ENCODE measurements around the gene TESPA1. TPM values are rescaled to one million over a fixed set of nuclear protein-coding genes. Genes with fewer than 3 reads are reported as not detected.

The TESPA1 gene
- polyA plus RNA-seq, 1 donor (not counting 4 experiments of a cell fraction or from before 2014, with no cell fraction given) = not detected

GRCh38 chr12:54941659-54942058, 42.9 kb downstream of the TESPA1 start:
- H2AFZ ChIP-seq (ENCODE audit: control insufficient read depth, low read length) = no peak overlapping the region
- TF ChIP-seq CTCF (optimal IDR thresholded peaks at IDR 0.05 in 1 of 3, IDR thresholded peaks at IDR 0.05 in 1 of 3, conservative IDR thresholded peaks at IDR 0.05 in 1 of 3; ENCODE audit: extremely low read depth in 1 of 3, insufficient read depth in 2 of 3, low read length in 3 of 3) = no peak
- TF ChIP-seq EZH2 (IDR thresholded peaks at IDR 0.05; ENCODE audit: low read length) = no peak
- H3K36me3 ChIP-seq (ENCODE audit: control insufficient read depth in 2 of 2, extremely low read depth in 1 of 2, insufficient read depth in 2 of 2, low read length in 2 of 2) = no peaks in the 10 kb centered on the region
- no peak for FAIRE-seq
- DNase-seq (ENCODE audit: low read depth, low spot score) = no peak
- H3K27me3 ChIP-seq (ENCODE audit: control insufficient read depth, extremely low read depth, insufficient read depth, low read length) = no peaks in the 10 kb centered on the region
- H3K4me3 ChIP-seq (ENCODE audit: control insufficient read depth in 2 of 3, extremely low read depth in 1 of 3, insufficient read depth in 2 of 3, low read depth in 1 of 3, low read length in 3 of 3) = no peak overlapping the region
- no peaks in the 10 kb centered on the region for H3K9me1 ChIP-seq (ENCODE audit: control insufficient read depth, extremely low read depth, insufficient read depth, low read length)
- H3K4me2 ChIP-seq (ENCODE audit: control insufficient read depth, extremely low read depth, insufficient read depth, low read depth, low read length) = no peak overlapping the region
- H3K9me3 ChIP-seq (ENCODE audit: control insufficient read depth, low read depth, low read length) = no peaks in the 10 kb centered on the region
- H3K79me2 ChIP-seq (ENCODE audit: control insufficient read depth, insufficient read depth, low read length) = no peaks in the 10 kb centered on the region
- H4K20me1 ChIP-seq (ENCODE audit: control insufficient read depth, extremely low read depth, insufficient read depth, low read length) = no peaks in the 10 kb centered on the region
- no peak overlapping the region for H3K27ac ChIP-seq (ENCODE audit: control insufficient read depth, insufficient read depth, low read length)
- dilution Hi-C loops (cut with MboI; ENCODE audit: extremely low pct_ligation_motif_present, low sequenced_read_pairs) = no loop called here
- H3K9ac ChIP-seq (ENCODE audit: control insufficient read depth, extremely low read depth, insufficient read depth, low read length) = no peak overlapping the region
- H3K4me1 ChIP-seq (ENCODE audit: control insufficient read depth, extremely low read depth, insufficient read depth, low read length) = peaks cover 13% of the 10 kb centered on the region

- Histone ChIP-seq H3K36me3 (ENCODE audit: control insufficient read depth in 2 of 2, extremely low read depth in 1 of 2, insufficient read depth in 2 of 2, low read length in 2 of 2) (no peaks in the 10 kb centered on the region), H3K27ac (ENCODE audit: control insufficient read depth, insufficient read depth, low read length) (no peak overlapping the region), H3K4me2 (ENCODE audit: control insufficient read depth, extremely low read depth, insufficient read depth, low read depth, low read length) (no peak overlapping the region), H3K79me2 (ENCODE audit: control insufficient read depth, insufficient read depth, low read length) (no peaks in the 10 kb centered on the region), H3K27me3 (ENCODE audit: control insufficient read depth, extremely low read depth, insufficient read depth, low read length) (no peaks in the 10 kb centered on the region), H2AFZ (ENCODE audit: control insufficient read depth, low read length) (no peak overlapping the region), H4K20me1 (ENCODE audit: control insufficient read depth, extremely low read depth, insufficient read depth, low read length) (no peaks in the 10 kb centered on the region), H3K9me3 (ENCODE audit: control insufficient read depth, low read depth, low read length) (no peaks in the 10 kb centered on the region), H3K9me1 (ENCODE audit: control insufficient read depth, extremely low read depth, insufficient read depth, low read length) (no peaks in the 10 kb centered on the region), H3K9ac (ENCODE audit: control insufficient read depth, extremely low read depth, insufficient read depth, low read length) (no peak overlapping the region), H3K4me3 (ENCODE audit: control insufficient read depth in 2 of 3, extremely low read depth in 1 of 3, insufficient read depth in 2 of 3, low read depth in 1 of 3, low read length in 3 of 3) (no peak overlapping the region), H3K4me1 (ENCODE audit: control insufficient read depth, extremely low read depth, insufficient read depth, low read length) (peaks cover 22% of the 10 kb centered on the region)
- no peak for TF ChIP-seq EZH2 (IDR thresholded peaks at IDR 0.05; ENCODE audit: low read length)
- TF ChIP-seq CTCF (optimal IDR thresholded peaks at IDR 0.05 in 1 of 3, IDR thresholded peaks at IDR 0.05 in 1 of 3, conservative IDR thresholded peaks at IDR 0.05 in 1 of 3; ENCODE audit: extremely low read depth in 1 of 3, insufficient read depth in 2 of 3, low read length in 3 of 3) = no peak
- dilution Hi-C loops (cut with MboI; ENCODE audit: extremely low pct_ligation_motif_present, low sequenced_read_pairs) = no loop called here
- FAIRE-seq (no peak), DNase-seq (ENCODE audit: low read depth, low spot score) (no peak)
Measured at GRCh38 chr12:54940727-54941315, 43.7 kb downstream of the TESPA1 start.

All from keratinocyte (primary cell).